ENCODE results near the gene ACIN1. TPM values are rescaled to one million over a fixed set of nuclear protein-coding genes. Genes with fewer than 3 reads are reported as not detected.

ACIN1 gene, protein sequence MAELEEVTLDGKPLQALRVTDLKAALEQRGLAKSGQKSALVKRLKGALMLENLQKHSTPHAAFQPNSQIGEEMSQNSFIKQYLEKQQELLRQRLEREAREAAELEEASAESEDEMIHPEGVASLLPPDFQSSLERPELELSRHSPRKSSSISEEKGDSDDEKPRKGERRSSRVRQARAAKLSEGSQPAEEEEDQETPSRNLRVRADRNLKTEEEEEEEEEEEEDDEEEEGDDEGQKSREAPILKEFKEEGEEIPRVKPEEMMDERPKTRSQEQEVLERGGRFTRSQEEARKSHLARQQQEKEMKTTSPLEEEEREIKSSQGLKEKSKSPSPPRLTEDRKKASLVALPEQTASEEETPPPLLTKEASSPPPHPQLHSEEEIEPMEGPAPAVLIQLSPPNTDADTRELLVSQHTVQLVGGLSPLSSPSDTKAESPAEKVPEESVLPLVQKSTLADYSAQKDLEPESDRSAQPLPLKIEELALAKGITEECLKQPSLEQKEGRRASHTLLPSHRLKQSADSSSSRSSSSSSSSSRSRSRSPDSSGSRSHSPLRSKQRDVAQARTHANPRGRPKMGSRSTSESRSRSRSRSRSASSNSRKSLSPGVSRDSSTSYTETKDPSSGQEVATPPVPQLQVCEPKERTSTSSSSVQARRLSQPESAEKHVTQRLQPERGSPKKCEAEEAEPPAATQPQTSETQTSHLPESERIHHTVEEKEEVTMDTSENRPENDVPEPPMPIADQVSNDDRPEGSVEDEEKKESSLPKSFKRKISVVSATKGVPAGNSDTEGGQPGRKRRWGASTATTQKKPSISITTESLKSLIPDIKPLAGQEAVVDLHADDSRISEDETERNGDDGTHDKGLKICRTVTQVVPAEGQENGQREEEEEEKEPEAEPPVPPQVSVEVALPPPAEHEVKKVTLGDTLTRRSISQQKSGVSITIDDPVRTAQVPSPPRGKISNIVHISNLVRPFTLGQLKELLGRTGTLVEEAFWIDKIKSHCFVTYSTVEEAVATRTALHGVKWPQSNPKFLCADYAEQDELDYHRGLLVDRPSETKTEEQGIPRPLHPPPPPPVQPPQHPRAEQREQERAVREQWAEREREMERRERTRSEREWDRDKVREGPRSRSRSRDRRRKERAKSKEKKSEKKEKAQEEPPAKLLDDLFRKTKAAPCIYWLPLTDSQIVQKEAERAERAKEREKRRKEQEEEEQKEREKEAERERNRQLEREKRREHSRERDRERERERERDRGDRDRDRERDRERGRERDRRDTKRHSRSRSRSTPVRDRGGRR
- total RNA-seq = 100 to 1,000 TPM in 5 of 6 donors, 10 to 100 TPM in 1; 91.1 to 350 (median 139) TPM

- H3K27me3 ChIP-seq = no peaks in the 10 kb centered on the region
- TF ChIP-seq, protein P1, sequence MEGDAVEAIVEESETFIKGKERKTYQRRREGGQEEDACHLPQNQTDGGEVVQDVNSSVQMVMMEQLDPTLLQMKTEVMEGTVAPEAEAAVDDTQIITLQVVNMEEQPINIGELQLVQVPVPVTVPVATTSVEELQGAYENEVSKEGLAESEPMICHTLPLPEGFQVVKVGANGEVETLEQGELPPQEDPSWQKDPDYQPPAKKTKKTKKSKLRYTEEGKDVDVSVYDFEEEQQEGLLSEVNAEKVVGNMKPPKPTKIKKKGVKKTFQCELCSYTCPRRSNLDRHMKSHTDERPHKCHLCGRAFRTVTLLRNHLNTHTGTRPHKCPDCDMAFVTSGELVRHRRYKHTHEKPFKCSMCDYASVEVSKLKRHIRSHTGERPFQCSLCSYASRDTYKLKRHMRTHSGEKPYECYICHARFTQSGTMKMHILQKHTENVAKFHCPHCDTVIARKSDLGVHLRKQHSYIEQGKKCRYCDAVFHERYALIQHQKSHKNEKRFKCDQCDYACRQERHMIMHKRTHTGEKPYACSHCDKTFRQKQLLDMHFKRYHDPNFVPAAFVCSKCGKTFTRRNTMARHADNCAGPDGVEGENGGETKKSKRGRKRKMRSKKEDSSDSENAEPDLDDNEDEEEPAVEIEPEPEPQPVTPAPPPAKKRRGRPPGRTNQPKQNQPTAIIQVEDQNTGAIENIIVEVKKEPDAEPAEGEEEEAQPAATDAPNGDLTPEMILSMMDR (IDR thresholded peaks at IDR 0.05) = no peak
- TF ChIP-seq EP300 (IDR thresholded peaks at IDR 0.05) (peak in 1 of 4 donors; percentile 6), POLR2A (IDR thresholded peaks at IDR 0.05) (peak in 3 of 4 donors; percentile 59 to 87 (median 62)), POLR2AphosphoS5 (IDR thresholded peaks at IDR 0.05) (peak; percentile 86 to 94)
- peak; percentile 77 to 94 for DNase-seq
- no peaks in the 10 kb centered on the region for H3K9me3 ChIP-seq
- 0% methylated on average over 12 to 32 of the region's 55 CpGs for WGBS, 2 donors
- H3K4me1 ChIP-seq = peaks cover 25 to 70% (median 42%) of the 10 kb centered on the region in 4 donors
- H3K27ac ChIP-seq = peak within 1 kb of the TSS; percentile 91 to 100 (median 99)
- peaks cover 5 to 58% (median 27%) of the 10 kb centered on the region in 4 donors for H3K36me3 ChIP-seq
- ATAC-seq (ENCODE audit: low FRiP score in 2 of 2) = peak; percentile 74 to 76
- H3K4me3 ChIP-seq = peak within 1 kb of the TSS; percentile 74 to 85 (median 82)
Observed at GRCh38 chr14:23094666-23095195, at the start of gene ACIN1. TSS of gene ACIN1 (minus strand) at chr14:23095136. CDS start at chr14:23095112, 24 bp downstream.

- no peaks in the 10 kb centered on the region for H3K9me3 ChIP-seq
- H3K4me1 ChIP-seq = peaks cover 0 to 21% (median 5%) of the 10 kb centered on the region in 4 donors
- TF ChIP-seq POLR2A (IDR thresholded peaks at IDR 0.05) (no peak), EP300 (IDR thresholded peaks at IDR 0.05) (no peak), POLR2AphosphoS5 (IDR thresholded peaks at IDR 0.05) (no peak)
- TF ChIP-seq, protein P1 (IDR thresholded peaks at IDR 0.05) = no peak
- H3K4me3 ChIP-seq = no peak overlapping the region
- H3K36me3 ChIP-seq = peaks cover 2 to 9% (median 5%) of the 10 kb centered on the region in 4 donors
- H3K27me3 ChIP-seq = no peaks in the 10 kb centered on the region
- ATAC-seq (ENCODE audit: low FRiP score in 2 of 2) (no peak), DNase-seq (no peak)
- 42 to 100% methylated on average over 1 of the region's 1 CpG for WGBS, 2 donors
- no peak overlapping the region for H3K27ac ChIP-seq
Observed at GRCh38 chr14:23143911-23144310, 49.0 kb upstream of the ACIN1 start.

- ATAC-seq (ENCODE audit: low FRiP score in 2 of 2) (no peak), DNase-seq (no peak)
- H3K27ac ChIP-seq = peak overlapping the region in 1 of 4 donors; percentile 32
- WGBS, 2 donors = 72 to 80% methylated on average over 3 to 4 of the region's 4 CpGs
- H3K27me3 ChIP-seq = no peaks in the 10 kb centered on the region
- H3K4me3 ChIP-seq = no peak overlapping the region
- peaks cover 2 to 10% (median 5%) of the 10 kb centered on the region in 4 donors for H3K36me3 ChIP-seq
- no peaks in the 10 kb centered on the region for H3K9me3 ChIP-seq
- peaks cover 0 to 21% (median 5%) of the 10 kb centered on the region in 4 donors for H3K4me1 ChIP-seq
- TF ChIP-seq EP300 (IDR thresholded peaks at IDR 0.05) (no peak), POLR2AphosphoS5 (IDR thresholded peaks at IDR 0.05) (no peak), POLR2A (IDR thresholded peaks at IDR 0.05) (no peak)
- TF ChIP-seq, protein P1 (IDR thresholded peaks at IDR 0.05) = no peak
Observed at GRCh38 chr14:23142826-23143225, 47.9 kb upstream of the ACIN1 start.

All from upper lobe of left lung (tissue), 6 donors.